SK-N-SH treated with all-trans-retinoic acid at 6 μM for 48 hours (cell line): Measurements from ENCODE around the gene DNAH3.

Experiments
- ATAC-seq: fragments of 200-7000 bp; cut with Tn5 transposase; 3 replicates; pipeline ENCODE4 v1.9.1; 2020; ENCODE audit warnings: mild to moderate bottlenecking, moderate library complexity
- ARNTL ChIP-seq: fragments of 450-650 bp; formaldehyde crosslinking; IDR thresholded peaks from 2 replicates; pipeline ENCODE4 v1.5.0; 2020; ENCODE audit warnings: low read depth, mild to moderate bottlenecking, moderate library complexity, borderline replicate concordance
- BACH2 ChIP-seq: fragments of 250-450 bp; sonication (Bioruptor Pico); IDR thresholded peaks from 2 replicates; pipeline ENCODE4 v1.9.0; 2021; ENCODE audit warnings: mild to moderate bottlenecking, borderline replicate concordance
- CREB5 ChIP-seq: fragments of 250-450 bp; sonication (Bioruptor Pico); IDR thresholded peaks from 2 replicates; pipeline ENCODE4 v1.5.1; 2020; ENCODE audit warnings: low read depth, mild to moderate bottlenecking, moderate library complexity
- CSDC2 ChIP-seq: fragments of 250-450 bp; sonication (Bioruptor Pico); IDR thresholded peaks from 2 replicates; pipeline ENCODE4 v1.5.0; 2020; ENCODE audit warnings: mild to moderate bottlenecking, moderate library complexity
- CSRNP3 ChIP-seq: fragments of 250-450 bp; sonication (Bioruptor Pico); IDR thresholded peaks from 2 replicates; pipeline ENCODE4 v1.5.1; 2021; ENCODE audit warnings: mild to moderate bottlenecking, moderate library complexity
- ESRRG ChIP-seq: fragments of 250-450 bp; sonication (Bioruptor Pico); IDR thresholded peaks from 2 replicates; pipeline ENCODE4 v1.6.1; 2021; ENCODE audit warnings: mild to moderate bottlenecking
- GLIS3 ChIP-seq: fragments of 250-450 bp; sonication (Bioruptor Pico); IDR thresholded peaks from 2 replicates; pipeline ENCODE4 v1.5.0; 2020; ENCODE audit warnings: mild to moderate bottlenecking, moderate library complexity
- ISL1 ChIP-seq: fragments of 250-450 bp; sonication (Bioruptor Pico); IDR thresholded peaks from 2 replicates; pipeline ENCODE4 v2.1.2; 2022; ENCODE audit warnings: mild to moderate bottlenecking, moderate library complexity
- OSR1 ChIP-seq: fragments of 250-450 bp; sonication (Bioruptor Pico); IDR thresholded peaks from 2 replicates; pipeline ENCODE4 v1.8.0; 2022; ENCODE audit warnings: moderate library complexity, mild to moderate bottlenecking, inconsistent platforms
- PATZ1 ChIP-seq: fragments of 250-450 bp; sonication (Bioruptor Pico); IDR thresholded peaks from 2 replicates; pipeline ENCODE4 v1.8.0; 2020; ENCODE audit warnings: mild to moderate bottlenecking, moderate library complexity, borderline replicate concordance
- POU6F1 ChIP-seq: fragments of 250-450 bp; sonication (Bioruptor Pico); IDR thresholded peaks from 2 replicates; pipeline ENCODE4 v1.8.0; 2021; ENCODE audit warnings: low read depth, mild to moderate bottlenecking, moderate library complexity, borderline replicate concordance
- PPARA ChIP-seq: fragments of 250-450 bp; sonication (Bioruptor Pico); IDR thresholded peaks from 2 replicates; pipeline ENCODE4 v1.5.0; 2020; ENCODE audit warnings: mild to moderate bottlenecking, borderline replicate concordance
- RARB ChIP-seq: fragments of 250-450 bp; sonication (Bioruptor Pico); IDR thresholded peaks from 2 replicates; pipeline ENCODE4 v1.8.0; 2021; ENCODE audit warnings: mild to moderate bottlenecking, moderate library complexity
- SNAI2 ChIP-seq: fragments of 250-450 bp; sonication (Bioruptor Pico); IDR thresholded peaks from 2 replicates; pipeline ENCODE4 v1.5.0; 2020; ENCODE audit warnings: mild to moderate bottlenecking, moderate library complexity
- TCF4 ChIP-seq: fragments of 250-450 bp; sonication (Bioruptor Pico); IDR thresholded peaks from 2 replicates; pipeline ENCODE4 v1.8.0; 2021; ENCODE audit warnings: mild to moderate bottlenecking, moderate library complexity, borderline replicate concordance
- TOX ChIP-seq: fragments of 250-450 bp; sonication (Bioruptor Pico); IDR thresholded peaks from 2 replicates; pipeline ENCODE4 v1.8.0; 2021; ENCODE audit warnings: mild to moderate bottlenecking, moderate library complexity, borderline replicate concordance
- ZC3H10 ChIP-seq: fragments of 250-450 bp; sonication (Bioruptor Pico); IDR thresholded peaks from 2 replicates; pipeline ENCODE4 v1.5.1; 2021; ENCODE audit warnings: mild to moderate bottlenecking, moderate library complexity
- ZFP3 ChIP-seq: fragments of 250-450 bp; sonication (Bioruptor Pico); IDR thresholded peaks from 2 replicates; pipeline ENCODE4 v1.5.0; 2020; ENCODE audit warnings: mild to moderate bottlenecking, moderate library complexity
- ZFP30 ChIP-seq: fragments of 450-650 bp; formaldehyde crosslinking; IDR thresholded peaks from 2 replicates; pipeline ENCODE4 v1.5.0; 2022; ENCODE audit warnings: mild to moderate bottlenecking, moderate library complexity
- ZNF565 ChIP-seq: fragments of 450-650 bp; formaldehyde crosslinking; conservative IDR thresholded peaks from 2 replicates; pipeline ENCODE4 v1.5.0; 2020; ENCODE audit warnings: low read depth, mild to moderate bottlenecking, moderate library complexity
- ZNF8 ChIP-seq: fragments of 450-650 bp; formaldehyde crosslinking; IDR thresholded peaks from 2 replicates; pipeline ENCODE4 v1.5.0; 2020; ENCODE audit warnings: mild to moderate bottlenecking, moderate library complexity

DNAH3 gene

GRCh38 chr16:21038197-21038596 is 112.4 kb downstream of the DNAH3 start:
- ATAC-seq, result no peak
- TF ChIP-seq ZC3H10 (CRISPR knock-in tag) (no peak), ZNF8 (CRISPR knock-in tag) (no peak), CSRNP3 (CRISPR knock-in tag) (no peak), ARNTL (CRISPR knock-in tag) (no peak), TCF4 (CRISPR knock-in tag) (no peak), GLIS3 (CRISPR knock-in tag) (no peak), ZFP30 (CRISPR knock-in tag) (no peak), ESRRG (CRISPR knock-in tag) (no peak), ISL1 (CRISPR knock-in tag) (no peak), PATZ1 (CRISPR knock-in tag) (no peak), ZNF565 (CRISPR knock-in tag) (no peak), SNAI2 (CRISPR knock-in tag) (no peak), OSR1 (no peak), ZFP3 (CRISPR knock-in tag) (no peak), BACH2 (CRISPR knock-in tag) (no peak)

- no peak for ATAC-seq
- TF ChIP-seq ARNTL (CRISPR knock-in tag), result no peak
- TF ChIP-seq ZFP3 (CRISPR knock-in tag), result no peak
- no peak for TF ChIP-seq TOX (CRISPR knock-in tag)
- TF ChIP-seq TCF4 (CRISPR knock-in tag), result no peak
- no peak for TF ChIP-seq ZNF565 (CRISPR knock-in tag)
- TF ChIP-seq PATZ1 (CRISPR knock-in tag), result no peak
- no peak for TF ChIP-seq CSRNP3 (CRISPR knock-in tag)
- TF ChIP-seq ISL1 (CRISPR knock-in tag), result no peak
Measured at GRCh38 chr16:21037736-21038135, 112.9 kb downstream of the DNAH3 start.

GRCh38 chr16:21037168-21037567 is 113.5 kb downstream of the DNAH3 start:
- TF ChIP-seq ZNF565 (CRISPR knock-in tag) (no peak), OSR1 (no peak), CSRNP3 (CRISPR knock-in tag) (no peak), ARNTL (CRISPR knock-in tag) (no peak), CREB5 (no peak), ZC3H10 (CRISPR knock-in tag) (no peak), ZNF8 (CRISPR knock-in tag) (no peak), SNAI2 (CRISPR knock-in tag) (no peak), PATZ1 (CRISPR knock-in tag) (no peak), TOX (CRISPR knock-in tag) (no peak), RARB (CRISPR knock-in tag) (no peak), TCF4 (CRISPR knock-in tag) (no peak), ESRRG (CRISPR knock-in tag) (no peak), ISL1 (CRISPR knock-in tag) (no peak), PPARA (CRISPR knock-in tag) (no peak), POU6F1 (no peak), ZFP3 (CRISPR knock-in tag) (no peak), CSDC2 (CRISPR knock-in tag) (no peak)
- ATAC-seq, result no peak
